ENCODE data around the gene M1AP.

M1AP gene

DNA sequence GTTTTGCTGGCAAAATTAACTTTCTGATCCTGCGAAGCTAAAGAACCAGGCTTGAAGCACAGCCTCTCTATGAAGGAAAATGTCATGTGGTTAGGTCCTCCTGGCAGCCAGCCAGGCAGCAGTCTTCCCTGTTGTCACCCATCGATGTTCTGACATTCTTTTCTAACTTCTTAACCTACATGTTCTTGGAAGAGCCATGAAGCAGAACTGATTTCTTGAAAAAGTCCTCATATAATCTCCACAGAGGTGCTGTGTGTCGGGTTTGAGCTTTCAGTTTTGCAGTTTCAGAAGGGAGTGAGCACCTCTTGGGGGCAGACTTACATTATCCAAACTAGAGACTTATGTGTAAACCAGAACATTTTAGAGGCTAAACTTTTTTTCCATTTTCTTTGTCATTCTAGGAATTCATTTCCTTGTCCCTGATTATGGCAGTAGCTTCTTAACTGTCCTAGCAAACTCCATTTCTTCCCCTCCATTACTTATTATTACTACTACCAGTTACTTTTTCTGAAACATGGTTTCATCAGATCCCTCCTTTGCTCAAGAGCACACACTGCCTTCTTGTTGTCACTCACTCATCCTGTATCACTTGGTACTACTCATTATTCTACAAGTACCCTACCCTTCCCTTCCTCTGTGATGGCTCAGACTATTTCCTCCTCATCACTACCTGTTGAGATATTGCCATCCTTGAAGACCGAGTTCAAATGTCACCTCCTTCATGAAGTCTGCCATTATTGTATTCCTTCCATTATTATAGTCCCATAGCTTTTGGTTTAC lies 62.5 kb downstream of the M1AP start:
- TF ChIP-seq, protein P1, sequence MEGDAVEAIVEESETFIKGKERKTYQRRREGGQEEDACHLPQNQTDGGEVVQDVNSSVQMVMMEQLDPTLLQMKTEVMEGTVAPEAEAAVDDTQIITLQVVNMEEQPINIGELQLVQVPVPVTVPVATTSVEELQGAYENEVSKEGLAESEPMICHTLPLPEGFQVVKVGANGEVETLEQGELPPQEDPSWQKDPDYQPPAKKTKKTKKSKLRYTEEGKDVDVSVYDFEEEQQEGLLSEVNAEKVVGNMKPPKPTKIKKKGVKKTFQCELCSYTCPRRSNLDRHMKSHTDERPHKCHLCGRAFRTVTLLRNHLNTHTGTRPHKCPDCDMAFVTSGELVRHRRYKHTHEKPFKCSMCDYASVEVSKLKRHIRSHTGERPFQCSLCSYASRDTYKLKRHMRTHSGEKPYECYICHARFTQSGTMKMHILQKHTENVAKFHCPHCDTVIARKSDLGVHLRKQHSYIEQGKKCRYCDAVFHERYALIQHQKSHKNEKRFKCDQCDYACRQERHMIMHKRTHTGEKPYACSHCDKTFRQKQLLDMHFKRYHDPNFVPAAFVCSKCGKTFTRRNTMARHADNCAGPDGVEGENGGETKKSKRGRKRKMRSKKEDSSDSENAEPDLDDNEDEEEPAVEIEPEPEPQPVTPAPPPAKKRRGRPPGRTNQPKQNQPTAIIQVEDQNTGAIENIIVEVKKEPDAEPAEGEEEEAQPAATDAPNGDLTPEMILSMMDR (IDR thresholded peaks at IDR 0.05; ENCODE audit: low read depth, low read length), result no peak
- DNase-seq (ENCODE audit: low read depth in 2 of 2), result peak; percentile 31 to 36
- no peak overlapping the region for H3K4me3 ChIP-seq (replicated peaks in 1 of 2; ENCODE audit: low read depth in 2 of 2, low read length in 2 of 2)

DNA sequence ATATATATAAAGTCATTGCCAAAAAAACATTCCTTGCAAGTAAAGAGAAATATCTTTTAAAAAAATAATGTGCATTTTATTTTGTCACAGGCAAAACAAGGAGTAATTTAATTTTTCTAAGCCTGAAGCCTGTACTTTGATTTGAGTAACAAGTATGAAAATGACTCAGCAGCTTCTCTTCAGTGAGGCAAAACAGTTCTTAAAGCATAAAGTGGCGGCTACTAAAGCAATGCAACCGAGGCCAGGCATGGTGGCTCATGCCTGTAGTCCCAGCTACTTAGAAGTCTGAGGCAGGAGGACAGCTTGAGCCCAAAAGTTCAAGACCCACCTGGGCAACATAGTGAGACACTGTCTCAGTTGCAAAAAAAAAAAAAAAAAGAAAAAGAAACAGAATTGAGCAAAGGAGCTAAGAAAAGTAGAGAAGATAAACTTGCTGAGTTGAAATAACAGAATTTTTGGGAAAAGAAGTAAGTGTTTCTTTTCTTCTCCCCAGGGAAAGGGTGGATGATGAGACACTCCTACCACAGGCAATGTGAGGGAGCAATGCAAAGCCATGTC lies 64.0 kb downstream of the M1AP start:
- H3K4me3 ChIP-seq (replicated peaks in 1 of 2; ENCODE audit: low read depth in 2 of 2, low read length in 2 of 2), result no peak overlapping the region
- TF ChIP-seq, protein P1 (IDR thresholded peaks at IDR 0.05; ENCODE audit: low read depth, low read length), result no peak
- DNase-seq (ENCODE audit: low read depth in 2 of 2), result peak; percentile 52 to 75

DNA sequence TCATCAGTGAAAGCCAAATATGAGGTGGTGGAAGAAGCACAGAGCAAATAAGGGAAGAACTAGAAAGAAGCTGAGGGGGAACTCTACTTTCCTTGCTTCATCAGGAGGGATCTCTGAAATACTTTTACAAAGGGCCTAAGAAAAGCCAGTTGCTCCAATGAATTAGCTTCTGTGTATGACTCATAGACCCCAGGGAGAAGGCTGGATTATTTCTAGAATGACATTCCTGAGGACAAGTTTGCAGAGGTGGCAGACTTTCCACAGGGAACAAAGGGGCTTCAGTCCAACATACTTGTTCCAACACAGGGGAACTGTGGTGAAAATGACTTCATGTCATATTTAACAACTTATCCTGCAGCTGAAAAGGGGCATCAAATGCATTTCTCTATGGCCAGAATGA lies 64.6 kb downstream of the M1AP start:
- no peak overlapping the region for H3K4me3 ChIP-seq (replicated peaks in 1 of 2; ENCODE audit: low read depth in 2 of 2, low read length in 2 of 2)
- DNase-seq (ENCODE audit: low read depth in 2 of 2), result peak; percentile 67 to 82
- TF ChIP-seq, protein P1 (IDR thresholded peaks at IDR 0.05; ENCODE audit: low read depth, low read length), result no peak

DNA sequence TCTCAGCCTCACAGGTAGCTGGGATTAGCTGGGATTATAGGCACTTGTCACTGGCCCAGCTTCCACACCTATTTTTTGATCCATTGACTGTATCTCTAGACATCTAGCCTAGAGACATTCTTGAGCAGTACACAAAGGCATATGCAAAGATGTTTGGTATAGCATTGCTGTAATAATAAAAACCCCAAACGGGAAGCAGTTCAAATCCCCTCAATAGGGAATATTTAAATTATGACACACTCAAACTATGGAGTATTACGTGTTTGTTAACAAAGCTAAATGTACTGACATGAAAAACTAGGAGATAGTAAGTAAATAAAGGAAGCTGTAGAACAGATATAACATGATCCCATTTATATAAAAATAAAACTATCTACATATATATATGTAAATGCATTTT lies 65.9 kb downstream of the M1AP start:
- TF ChIP-seq, protein P1 (IDR thresholded peaks at IDR 0.05; ENCODE audit: low read depth, low read length), result no peak
- DNase-seq (ENCODE audit: low read depth in 2 of 2), result no peak
- no peak overlapping the region for H3K4me3 ChIP-seq (replicated peaks in 1 of 2; ENCODE audit: low read depth in 2 of 2, low read length in 2 of 2)

DNA sequence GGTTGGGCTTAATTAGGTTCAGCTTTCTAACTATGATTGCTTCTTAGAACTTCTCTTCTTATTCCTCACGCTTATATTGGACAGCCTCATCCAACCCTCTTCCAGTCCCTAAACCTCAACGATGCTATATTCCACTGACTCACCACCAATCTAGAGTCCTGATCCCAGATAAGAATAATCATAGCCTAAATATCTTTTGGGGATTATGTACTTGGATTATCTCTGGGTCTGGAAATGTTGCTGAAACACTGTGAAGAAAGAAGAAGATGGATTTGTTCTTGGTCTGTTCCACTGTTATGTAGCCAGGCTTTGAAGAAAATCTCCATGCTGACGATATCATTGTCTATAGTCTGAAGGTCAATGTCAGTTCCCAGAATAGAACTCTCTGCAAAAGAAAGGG lies 66.7 kb downstream of the M1AP start:
- TF ChIP-seq, protein P1 (IDR thresholded peaks at IDR 0.05; ENCODE audit: low read depth, low read length), result no peak
- DNase-seq (ENCODE audit: low read depth in 2 of 2), result no peak
- no peak overlapping the region for H3K4me3 ChIP-seq (replicated peaks in 1 of 2; ENCODE audit: low read depth in 2 of 2, low read length in 2 of 2)

DNA sequence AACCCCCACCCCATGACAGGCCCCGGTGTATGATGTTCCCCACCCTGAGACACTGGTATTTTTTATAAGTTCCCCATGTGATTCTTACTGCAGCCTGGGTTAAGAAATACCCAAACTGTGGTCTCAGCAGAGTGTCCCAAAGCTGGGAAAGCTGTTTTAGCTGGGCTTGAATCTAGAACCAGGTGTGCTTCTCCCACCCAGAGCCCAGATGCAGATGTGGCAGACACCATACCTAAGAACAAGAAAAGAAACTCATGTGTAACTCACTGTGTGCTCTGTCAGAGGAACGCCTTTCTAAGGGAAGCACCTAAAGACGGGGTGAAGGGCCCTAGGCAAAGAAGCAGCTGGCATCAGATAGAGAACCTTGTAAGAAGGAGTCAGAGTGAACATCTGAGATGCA lies 69.7 kb downstream of the M1AP start:
- H3K4me3 ChIP-seq (replicated peaks in 1 of 2; ENCODE audit: low read depth in 2 of 2, low read length in 2 of 2), result no peak overlapping the region
- DNase-seq (ENCODE audit: low read depth in 2 of 2), result no peak
- TF ChIP-seq, protein P1 (IDR thresholded peaks at IDR 0.05; ENCODE audit: low read depth, low read length), result no peak
